GM19452 (cell line): ENCODE data around the gene TNFRSF18.
"Not testable (repeated sequence)": the region's sequence is repeated elsewhere in the genome, so short reads cannot be mapped to it uniquely, and the experiment has no call there.

Source experiments
- ATAC-seq: cut with Tn5 transposase; IDR thresholded peaks from one replicate; pipeline ENCODE4 v1.9.1; 2021; ENCODE audit not compliant: unreplicated experiment

The TNFRSF18 gene, protein sequence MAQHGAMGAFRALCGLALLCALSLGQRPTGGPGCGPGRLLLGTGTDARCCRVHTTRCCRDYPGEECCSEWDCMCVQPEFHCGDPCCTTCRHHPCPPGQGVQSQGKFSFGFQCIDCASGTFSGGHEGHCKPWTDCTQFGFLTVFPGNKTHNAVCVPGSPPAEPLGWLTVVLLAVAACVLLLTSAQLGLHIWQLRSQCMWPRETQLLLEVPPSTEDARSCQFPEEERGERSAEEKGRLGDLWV

DNA sequence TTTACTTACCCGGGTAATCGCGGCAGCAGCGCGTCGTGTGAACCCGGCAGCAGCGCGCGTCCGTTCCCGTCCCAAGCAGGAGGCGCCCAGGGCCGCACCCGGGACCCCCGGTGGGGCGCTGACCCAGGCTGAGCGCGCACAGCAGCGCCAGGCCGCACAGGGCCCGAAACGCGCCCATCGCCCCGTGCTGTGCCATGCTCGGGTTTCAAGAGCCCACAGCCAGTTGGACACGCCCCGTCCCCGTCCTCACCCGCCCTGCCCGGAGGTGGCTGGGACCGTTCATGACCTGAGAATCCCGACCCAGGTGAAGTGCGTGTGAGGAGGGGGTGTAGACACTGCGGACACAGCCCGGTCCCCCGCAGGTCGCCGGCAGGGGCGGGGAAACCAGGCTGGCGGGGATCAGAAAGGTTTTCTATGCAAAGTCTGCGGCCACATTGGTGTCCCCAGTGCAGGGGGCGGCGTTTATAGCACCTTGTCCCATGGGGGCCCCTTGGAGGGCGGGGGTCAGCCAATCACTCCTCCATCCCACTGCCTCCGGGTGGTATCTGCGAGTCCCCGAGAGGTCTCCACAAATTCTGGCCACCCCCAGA lies at the start of gene TNFRSF18:
TNFRSF18 (minus strand) TSS at position 217 of the 590 bp plus-strand sequence; CDS start at position 196, 21 bp downstream.
- ATAC-seq: no peak

DNA sequence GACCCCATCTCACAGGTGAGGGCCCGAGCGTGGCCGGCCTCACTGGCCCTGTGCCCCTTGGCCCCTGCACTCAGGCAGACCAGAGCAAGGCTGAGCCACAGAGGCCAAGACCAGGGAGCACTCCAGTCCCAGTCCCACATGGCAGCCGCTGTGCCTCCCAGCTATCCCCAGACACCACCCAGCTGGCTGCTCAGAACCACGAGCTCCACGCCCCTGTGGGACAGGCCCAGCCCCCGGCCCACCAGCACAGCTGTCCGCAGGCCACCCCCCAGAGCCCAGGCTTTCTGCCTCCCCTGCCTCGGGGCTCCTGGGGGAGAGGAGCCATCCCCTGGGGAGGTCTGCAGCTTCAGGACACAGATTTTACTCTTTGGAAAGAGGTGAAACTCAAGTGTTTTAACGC lies 49.2 kb upstream of the TNFRSF18 start:
- no peak for ATAC-seq

GRCh38 chr1:1255078-1255477 lies 48.7 kb upstream of the TNFRSF18 start:
- ATAC-seq: no peak

DNA sequence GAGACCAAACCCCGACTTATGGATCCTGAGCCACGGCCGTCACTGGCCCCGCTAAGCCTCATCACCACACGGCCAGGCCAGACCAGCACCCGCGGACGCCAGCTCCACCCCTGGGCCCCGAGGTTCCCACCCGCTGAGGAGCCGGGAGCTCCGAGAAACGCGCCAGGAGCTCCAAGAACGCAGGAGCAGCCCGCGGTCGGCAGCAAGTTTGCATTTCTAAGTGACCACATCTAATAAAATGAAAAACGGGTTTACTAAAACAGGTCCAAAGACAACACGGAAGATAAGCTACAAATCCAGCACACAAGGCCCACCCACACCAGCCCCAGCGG lies 48.2 kb upstream of the TNFRSF18 start:
- ATAC-seq: no peak

DNA sequence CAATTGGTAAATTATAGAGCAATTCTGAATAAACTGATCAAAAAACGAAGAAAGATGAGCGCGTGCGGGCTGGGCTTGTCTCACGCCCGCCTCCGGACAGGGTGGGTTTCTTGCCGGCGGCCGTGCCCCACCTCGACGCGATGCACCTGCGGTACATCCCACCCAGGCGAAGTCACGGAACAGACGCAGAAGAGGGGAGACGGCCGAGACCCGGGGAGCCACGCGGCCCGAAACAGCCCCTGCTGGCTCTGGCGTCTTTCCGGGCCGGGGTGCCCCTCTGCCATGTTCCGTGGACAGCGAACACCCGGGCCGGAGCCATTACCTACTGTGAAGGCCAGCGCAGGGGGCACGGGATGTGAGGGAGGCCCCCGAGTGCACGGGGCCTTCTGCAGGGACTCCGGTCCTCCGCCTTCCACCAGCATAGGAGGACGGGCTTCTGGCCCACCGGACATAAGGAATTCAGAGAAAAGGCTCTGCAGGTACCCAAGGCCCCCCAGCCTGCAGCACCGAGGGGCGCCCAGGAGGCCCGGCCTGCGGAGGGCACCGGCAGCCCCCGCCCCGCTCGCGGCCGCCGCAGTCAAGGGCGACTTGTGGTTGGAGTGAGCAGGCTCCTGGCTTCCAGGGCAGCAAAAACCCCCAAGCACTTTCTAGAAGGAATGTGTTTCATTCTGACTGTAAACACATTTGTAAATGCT lies 47.7 kb upstream of the TNFRSF18 start:
- ATAC-seq: no peak

GRCh38 chr1:1253314-1253713 lies 46.9 kb upstream of the TNFRSF18 start:
- no peak for ATAC-seq

DNA sequence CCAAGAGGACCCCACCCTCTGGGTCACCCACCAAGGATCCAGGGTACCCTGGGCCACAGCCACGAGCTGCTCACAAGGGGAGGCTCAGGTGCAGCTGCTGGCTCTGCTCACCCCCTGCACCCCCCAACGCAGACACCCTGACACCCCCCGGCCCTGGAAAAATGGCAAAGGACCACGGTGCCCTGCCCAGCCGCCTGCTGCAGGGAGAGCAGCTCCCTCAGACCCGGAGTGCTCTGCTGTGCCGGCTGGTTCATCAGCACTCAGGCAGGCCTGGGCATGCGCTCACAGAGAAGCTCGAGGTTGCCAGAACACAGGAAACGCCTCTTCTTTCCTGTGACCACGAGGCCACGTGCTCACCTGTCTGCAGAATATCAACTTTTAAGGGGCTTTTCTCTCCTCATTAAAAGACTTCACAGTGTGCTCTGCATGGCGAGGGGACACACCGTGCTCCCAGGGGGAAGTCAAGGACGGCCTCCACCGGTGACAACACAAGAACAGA lies 44.4 kb upstream of the TNFRSF18 start:
- ATAC-seq: no peak

- ATAC-seq: not testable (repeated sequence)
These were observed 41.9 kb upstream of the TNFRSF18 start for GRCh38 chr1:1248009-1248913.

DNA sequence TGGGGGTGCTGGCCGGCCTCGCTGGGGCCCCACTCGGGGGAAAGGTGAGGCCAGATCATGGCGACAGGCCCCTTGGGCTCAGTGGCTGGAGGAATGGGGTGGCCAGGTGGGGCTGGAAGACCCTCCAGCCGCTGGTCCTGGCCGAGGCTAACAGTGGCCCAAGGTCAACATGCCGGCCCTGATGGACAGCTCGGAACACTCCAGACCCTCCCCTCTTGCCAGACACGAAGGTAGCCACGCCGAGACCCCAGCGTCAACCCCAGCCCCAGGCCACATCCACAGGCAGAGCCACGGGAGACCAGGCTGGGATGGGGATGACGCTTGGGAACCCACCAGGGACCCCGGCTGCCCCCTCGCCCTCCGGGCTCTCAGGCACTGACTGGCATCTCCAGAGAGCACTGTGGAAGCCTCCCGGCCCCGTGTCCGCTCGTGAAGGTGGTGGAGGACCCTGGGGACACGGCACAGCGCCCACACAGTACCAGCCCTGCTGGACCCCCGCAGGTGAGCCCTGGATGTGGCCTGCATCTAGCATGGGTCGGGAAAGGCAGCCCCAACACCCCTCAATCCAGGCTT lies 41.0 kb upstream of the TNFRSF18 start:
- no peak for ATAC-seq

- no peak for ATAC-seq
These were observed 40.4 kb upstream of the TNFRSF18 start, which contains the start of gene C1QTNF12 for GRCh38 chr1:1246577-1247340. C1QTNF12 (minus strand) TSS chr1:1246722; CDS start chr1:1246690, 32 bp downstream.

DNA sequence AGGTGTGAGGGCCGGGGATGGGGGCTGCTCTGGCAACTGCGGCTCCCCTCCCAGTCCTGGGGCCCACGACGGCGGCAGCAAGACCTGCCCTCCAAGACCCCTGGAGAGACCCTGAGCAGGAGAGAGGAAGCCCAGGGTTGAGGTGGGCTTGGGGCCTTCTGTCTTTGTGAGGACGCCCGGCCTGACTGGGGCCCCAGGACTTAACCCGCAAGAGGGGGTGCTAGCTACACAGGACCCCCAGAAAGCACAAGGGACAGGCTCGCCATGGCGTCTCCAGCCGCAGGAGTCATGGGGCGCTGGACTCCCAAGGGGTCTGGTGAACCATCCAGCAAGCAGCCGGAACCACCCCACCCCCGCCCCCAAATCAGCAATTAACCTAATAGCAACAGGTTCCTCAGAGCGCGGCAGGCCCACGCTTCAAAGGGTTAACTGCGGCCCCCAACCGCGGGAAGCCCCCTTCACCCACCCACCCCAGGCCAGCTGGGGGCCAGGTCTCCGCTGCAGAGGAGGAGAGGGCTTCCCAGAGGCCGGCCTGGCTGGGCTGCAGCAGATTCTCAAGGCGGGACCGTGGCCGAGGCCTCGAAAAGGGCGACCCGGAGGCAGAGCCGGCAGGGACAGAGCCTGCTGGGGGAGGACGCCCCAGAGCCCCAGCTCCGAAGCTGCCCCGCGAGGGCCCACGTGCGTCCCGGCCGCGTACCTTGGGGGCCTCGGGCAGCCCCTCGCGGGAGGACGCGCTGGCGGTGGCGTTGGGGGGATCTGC lies 39.6 kb upstream of the TNFRSF18 start:
- no peak for ATAC-seq

DNA sequence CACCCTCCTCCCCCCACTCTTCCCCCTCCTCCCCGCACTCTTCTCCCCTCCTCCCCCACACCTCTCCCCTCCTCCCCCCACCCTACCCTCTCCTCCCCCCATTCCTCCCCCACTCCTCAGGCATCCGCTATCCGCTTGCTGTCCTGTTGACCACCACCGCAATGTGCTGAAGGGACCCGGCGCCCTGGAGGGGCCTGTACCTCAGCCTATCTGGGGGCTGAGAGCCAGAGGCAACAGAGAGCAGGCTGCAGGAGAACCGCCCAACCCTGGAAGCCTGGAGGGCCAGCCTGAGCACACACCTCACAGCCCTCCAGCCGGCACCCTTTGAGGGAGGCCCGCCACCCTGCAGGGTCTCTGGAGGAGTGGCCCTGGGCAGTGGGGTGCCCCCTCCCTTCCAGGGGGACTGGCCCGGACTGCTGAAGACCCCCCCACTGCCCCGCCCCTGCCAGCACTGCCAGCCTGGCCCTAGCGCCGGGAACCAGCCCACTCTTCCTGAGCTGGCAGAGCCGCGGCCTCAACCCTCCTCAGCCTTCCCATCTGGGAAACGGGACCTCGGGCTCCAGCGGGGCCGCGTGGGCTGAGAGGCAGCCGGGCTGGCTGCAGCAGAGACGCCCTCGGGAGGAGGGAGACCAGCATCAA lies 38.9 kb upstream of the TNFRSF18 start:
- no peak for ATAC-seq

GRCh38 chr1:1244192-1244811 lies 37.9 kb upstream of the TNFRSF18 start:
- no peak for ATAC-seq

DNA sequence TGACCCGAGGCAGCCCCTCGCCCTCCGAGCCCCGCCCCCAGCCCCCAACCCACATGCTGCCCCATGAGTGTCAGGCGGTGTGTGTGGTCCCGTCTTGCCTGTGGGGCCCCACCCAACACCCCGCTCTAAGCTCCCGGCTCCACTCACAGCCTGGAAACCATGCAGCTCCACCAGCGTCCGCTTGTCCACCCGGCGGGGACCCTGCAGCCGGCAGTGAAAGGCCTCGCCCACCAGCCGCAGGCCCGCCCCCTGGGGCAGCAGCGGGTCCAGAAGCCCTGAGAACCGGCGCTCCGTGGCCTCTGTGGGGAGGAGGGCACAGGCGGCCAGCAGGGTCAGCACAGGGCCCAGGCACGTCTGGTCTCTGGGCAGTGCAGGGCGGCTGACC lies 37.4 kb upstream of the TNFRSF18 start:
- ATAC-seq: no peak

- ATAC-seq: no peak
These were observed 36.9 kb upstream of the TNFRSF18 start for GRCh38 chr1:1243266-1243660.

- no peak for ATAC-seq
These were observed 36.3 kb upstream of the TNFRSF18 start for GRCh38 chr1:1242461-1243265.

GRCh38 chr1:1241588-1242219 lies 35.3 kb upstream of the TNFRSF18 start:
- no peak for ATAC-seq
